Kidney epithelial cell (primary cell): ENCODE results near the gene UBE3C. TPM values are rescaled to one million over a fixed set of nuclear protein-coding genes. Genes with fewer than 3 reads are reported as not detected.

Experiments used
- DNase-seq: peaks from one replicate; pipeline ENCODE4 v3.0.0-alpha.2; 2010; ENCODE audit warnings: low read depth
- H3K27me3 ChIP-seq: 2 replicates; pipeline ENCODE4 v1.6.0; 2011; ENCODE audit warnings: low read length; ENCODE audit not compliant: control insufficient read depth, insufficient read depth
- H3K36me3 ChIP-seq: 2 replicates; pipeline ENCODE4 v1.5.1; 2011; ENCODE audit warnings: low read length; ENCODE audit not compliant: control insufficient read depth, insufficient read depth
- H3K4me3 ChIP-seq: 2 replicates; pipeline ENCODE4 v1.5.1; 2011; ENCODE audit warnings: low read depth, mild to moderate bottlenecking, control low read depth, low read length
- total RNA-seq: library from RNA; depleted of rRNA; stranded (reverse); fragments of >200 nt; gene quantifications from 2 replicates; pipeline ENCODE4 v1.2.3, GENCODE V29; 2015
- TF ChIP-seq, protein P1 (sequence below): IDR thresholded peaks from 2 replicates; pipeline ENCODE4 v1.5.1; 2011; ENCODE audit warnings: mild to moderate bottlenecking, moderate library complexity, low read length, control low read depth, inconsistent platforms; ENCODE audit not compliant: insufficient read depth, poor library complexity, severe bottlenecking

Gene UBE3C
- total RNA-seq, 1 donor from 2014 or later, result 76.9 TPM

DNA sequence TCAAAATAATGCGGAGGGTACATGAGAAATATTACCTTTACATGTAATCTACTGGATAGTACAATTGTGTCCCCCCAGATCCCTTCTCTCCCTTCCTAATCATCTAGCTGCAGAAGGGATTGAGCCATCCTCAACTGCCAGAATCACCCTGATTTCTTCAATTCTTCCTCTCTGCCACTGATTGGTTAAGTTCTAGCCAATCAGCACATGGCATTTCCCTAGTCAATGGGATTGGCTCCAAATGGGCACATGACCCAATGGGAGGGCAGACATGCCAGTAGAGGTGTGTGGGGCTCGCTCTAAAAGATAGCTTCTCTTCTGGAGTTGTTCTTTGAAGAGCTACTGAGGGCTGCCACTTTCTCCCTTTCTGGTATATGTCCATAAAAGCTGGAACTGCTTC is 20.9 kb upstream of the UBE3C start:
- Histone ChIP-seq H3K36me3 (no peaks in the 10 kb centered on the region), H3K4me3 (no peak overlapping the region)
- TF ChIP-seq, protein P1, sequence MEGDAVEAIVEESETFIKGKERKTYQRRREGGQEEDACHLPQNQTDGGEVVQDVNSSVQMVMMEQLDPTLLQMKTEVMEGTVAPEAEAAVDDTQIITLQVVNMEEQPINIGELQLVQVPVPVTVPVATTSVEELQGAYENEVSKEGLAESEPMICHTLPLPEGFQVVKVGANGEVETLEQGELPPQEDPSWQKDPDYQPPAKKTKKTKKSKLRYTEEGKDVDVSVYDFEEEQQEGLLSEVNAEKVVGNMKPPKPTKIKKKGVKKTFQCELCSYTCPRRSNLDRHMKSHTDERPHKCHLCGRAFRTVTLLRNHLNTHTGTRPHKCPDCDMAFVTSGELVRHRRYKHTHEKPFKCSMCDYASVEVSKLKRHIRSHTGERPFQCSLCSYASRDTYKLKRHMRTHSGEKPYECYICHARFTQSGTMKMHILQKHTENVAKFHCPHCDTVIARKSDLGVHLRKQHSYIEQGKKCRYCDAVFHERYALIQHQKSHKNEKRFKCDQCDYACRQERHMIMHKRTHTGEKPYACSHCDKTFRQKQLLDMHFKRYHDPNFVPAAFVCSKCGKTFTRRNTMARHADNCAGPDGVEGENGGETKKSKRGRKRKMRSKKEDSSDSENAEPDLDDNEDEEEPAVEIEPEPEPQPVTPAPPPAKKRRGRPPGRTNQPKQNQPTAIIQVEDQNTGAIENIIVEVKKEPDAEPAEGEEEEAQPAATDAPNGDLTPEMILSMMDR, result no peak

DNA sequence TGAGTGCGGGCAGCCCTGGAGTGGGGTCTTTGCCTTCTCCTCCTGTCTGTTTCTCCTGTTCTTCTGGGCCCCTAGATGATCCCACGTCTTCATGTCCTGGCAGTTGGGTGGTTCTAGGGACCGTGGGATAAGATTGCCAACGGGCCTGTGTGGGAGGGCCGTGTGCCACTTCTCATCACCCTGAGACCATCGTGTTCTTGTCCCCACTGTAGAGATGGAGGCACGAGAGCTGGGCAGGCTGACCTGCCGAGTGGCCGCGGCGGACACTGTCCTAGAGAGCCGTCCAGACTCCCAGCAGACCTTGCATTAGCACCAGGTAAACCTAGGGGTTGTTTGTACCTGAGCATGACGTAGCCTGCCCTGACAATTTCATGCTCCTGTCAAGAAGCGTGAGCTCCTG is 18.5 kb upstream of the UBE3C start:
- no peak for DNase-seq
- TF ChIP-seq, protein P1, result no peak
- H3K27me3 ChIP-seq, result no peaks in the 10 kb centered on the region
- no peaks in the 10 kb centered on the region for H3K36me3 ChIP-seq
- no peak overlapping the region for H3K4me3 ChIP-seq

More for the DNA sequence above, 20.9 kb upstream of the UBE3C start:
- no peak for DNase-seq
- no peaks in the 10 kb centered on the region for H3K27me3 ChIP-seq

DNA sequence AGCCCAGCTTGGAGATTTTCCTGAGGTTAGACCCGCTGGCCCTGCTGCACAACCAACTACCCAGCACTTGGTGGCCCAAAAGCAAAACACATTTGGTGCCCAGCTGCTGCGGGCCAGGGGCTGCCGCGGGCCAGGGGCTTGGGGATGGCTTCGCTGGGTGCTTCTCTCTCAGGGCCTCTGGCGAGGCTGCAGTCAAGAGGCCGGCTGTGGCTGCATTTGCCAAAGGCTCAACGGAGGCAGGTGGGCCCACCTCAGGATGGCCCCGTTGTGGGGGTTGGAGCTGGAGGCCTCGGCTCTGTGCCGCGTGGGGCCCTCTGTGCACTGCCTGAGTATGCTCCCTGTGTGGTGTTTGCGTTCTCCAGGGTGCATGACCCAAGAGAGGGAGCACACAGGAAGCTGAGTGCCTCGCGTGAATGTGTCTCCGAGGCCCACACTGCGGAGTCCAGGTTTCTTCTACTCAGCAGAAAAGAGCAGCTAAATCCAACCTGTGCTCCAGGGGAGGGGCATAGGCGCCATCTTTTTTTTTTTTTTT is 17.5 kb upstream of the UBE3C start:
- TF ChIP-seq, protein P1, result no peak
- H3K27me3 ChIP-seq, result no peaks in the 10 kb centered on the region

DNA sequence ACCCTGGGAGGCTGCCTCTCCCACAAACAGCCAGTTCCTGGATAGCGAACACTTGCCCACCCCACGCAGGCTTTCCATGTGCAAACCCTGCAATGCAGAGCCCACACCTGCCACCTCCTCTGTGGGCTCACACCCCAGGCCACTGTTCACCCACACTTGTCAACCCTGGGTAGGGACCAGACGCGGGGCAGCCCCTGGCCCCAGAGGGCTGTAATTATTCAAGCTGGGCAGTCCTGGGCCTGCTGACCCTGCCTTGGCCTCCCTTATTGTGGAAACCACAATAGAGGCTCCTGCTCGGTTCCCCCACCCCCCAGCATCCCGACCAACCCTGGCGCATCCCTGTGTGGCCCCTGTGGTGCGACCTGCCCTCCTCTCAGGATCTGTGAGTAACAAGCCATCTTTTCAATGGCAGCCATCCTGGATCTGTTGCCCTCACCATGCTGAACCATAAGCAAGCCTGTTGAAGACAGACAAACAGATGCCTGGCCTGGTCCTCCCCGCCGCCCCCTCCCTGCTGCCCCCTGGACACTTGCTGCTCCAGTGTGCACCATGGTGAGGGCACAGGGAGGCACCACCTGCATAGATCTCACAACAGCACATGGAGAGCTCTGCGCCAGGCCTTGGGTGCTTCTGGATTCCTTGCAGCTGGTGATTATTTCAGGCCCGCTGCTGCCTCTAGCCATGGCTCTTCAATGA is 15.8 kb upstream of the UBE3C start:
- H3K36me3 ChIP-seq, result no peaks in the 10 kb centered on the region
- no peaks in the 10 kb centered on the region for H3K27me3 ChIP-seq
- no peak overlapping the region for H3K4me3 ChIP-seq
- DNase-seq, result no peak
- TF ChIP-seq, protein P1, result no peak

More for the DNA sequence above, 17.5 kb upstream of the UBE3C start:
- H3K4me3 ChIP-seq, result no peak overlapping the region
- H3K36me3 ChIP-seq, result no peaks in the 10 kb centered on the region
- no peak for DNase-seq

DNA sequence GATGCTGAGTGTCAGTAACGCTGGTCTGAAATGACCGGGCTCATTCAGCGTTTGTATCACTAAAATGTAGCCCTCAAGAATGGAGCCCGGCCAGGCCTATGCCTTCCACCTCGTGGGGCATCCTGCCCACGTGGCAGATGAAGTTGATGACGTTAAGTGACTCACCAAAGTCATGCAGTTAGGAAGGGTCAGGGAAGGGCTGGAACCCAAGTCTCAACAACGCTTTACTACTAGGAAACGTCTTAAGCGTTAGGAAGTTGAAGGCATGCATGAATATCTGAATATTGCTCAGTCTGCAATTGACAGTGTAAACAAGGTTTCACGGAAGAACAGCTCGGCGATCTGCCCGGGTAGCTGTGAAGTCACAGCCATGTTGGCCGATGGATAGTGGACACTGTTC is 14.0 kb upstream of the UBE3C start:
- H3K4me3 ChIP-seq, result no peak overlapping the region
- TF ChIP-seq, protein P1, result no peak
- H3K27me3 ChIP-seq, result no peaks in the 10 kb centered on the region
- H3K36me3 ChIP-seq, result no peaks in the 10 kb centered on the region
- DNase-seq, result no peak
